Ascending aorta (tissue), 2 donors: Measurements from ENCODE around the gene ARAP3. TPM values are rescaled to one million over a fixed set of nuclear protein-coding genes. Genes with fewer than 3 reads are reported as not detected.
A peak's percentile ranks its signal among the peaks of the same experiment; 100 is the strongest.

Source experiments
- DNase-seq, 2 donors: peaks; one replicate each; pipeline ENCODE4 v3.0.0-alpha.2; 2019; ENCODE audit warnings: low spot score in 2 of 2
- H3K27ac ChIP-seq, 2 donors: fragments of 200-600 bp; sonication (generic); one replicate each; pipeline ENCODE4 v1.5.1; 2016 to 2017; ENCODE audit warnings: mild to moderate bottlenecking in 1 of 2
- H3K27me3 ChIP-seq: fragments of 200-600 bp; sonication (generic); one replicate; pipeline ENCODE4 v1.5.1; 2017
- H3K36me3 ChIP-seq, 2 donors: fragments of 200-600 bp; sonication (generic); one replicate each; pipeline ENCODE4 v1.5.1; 2016
- H3K4me1 ChIP-seq, 2 donors: fragments of 200-600 bp; sonication (generic); one replicate each; pipeline ENCODE4 v1.5.1; 2016 to 2017; ENCODE audit warnings: mild to moderate bottlenecking in 1 of 2
- H3K4me3 ChIP-seq, 2 donors: fragments of 200-600 bp; sonication (generic); one replicate each; pipeline ENCODE4 v1.5.1; 2016 to 2017; ENCODE audit warnings: mild to moderate bottlenecking in 1 of 2
- H3K9me3 ChIP-seq, 2 donors: fragments of 200-600 bp; sonication (generic); one replicate each; pipeline ENCODE4 v1.5.1; 2016
- intact Hi-C: fragments of 100-400 bp; cut with DNase I; formaldehyde crosslinking; loops from one replicate; pipeline ENCODE4 v1.15.1; 2023
- total RNA-seq: library from RNA; depleted of rRNA; stranded (reverse); fragments of >200 nt; gene quantifications from one replicate; pipeline ENCODE4 v1.1.0, GENCODE V29; 2016
- TF ChIP-seq, protein P1 (sequence below), 3 experiments: fragments of 200-600 bp in 2 of 3; fragments of 450-650 bp in 1 of 3; sonication (generic) in 2 of 3; IDR thresholded peaks; one replicate each; pipeline ENCODE4 v1.5.1; 2016 to 2019; ENCODE audit warnings: antibody characterized with exemption in 3 of 3, mild to moderate bottlenecking in 1 of 3, moderate library complexity in 1 of 3

The ARAP3 gene
- total RNA-seq, 1 donor from 2014 or later = 55.5 TPM

GRCh38 chr5:141651728-141652105 is 30.3 kb downstream of the ARAP3 start:
- no peak for DNase-seq
- H3K4me1 ChIP-seq = peaks cover 0 to 12% of the 10 kb centered on the region in 2 donors
- H3K27me3 ChIP-seq = no peaks in the 10 kb centered on the region
- peak overlapping the region; percentile 12 to 65 for H3K27ac ChIP-seq
- peak overlapping the region; percentile 76 to 85 for H3K4me3 ChIP-seq
- H3K36me3 ChIP-seq = peaks cover 5 to 27% of the 10 kb centered on the region in 2 donors
- TF ChIP-seq, protein P1, sequence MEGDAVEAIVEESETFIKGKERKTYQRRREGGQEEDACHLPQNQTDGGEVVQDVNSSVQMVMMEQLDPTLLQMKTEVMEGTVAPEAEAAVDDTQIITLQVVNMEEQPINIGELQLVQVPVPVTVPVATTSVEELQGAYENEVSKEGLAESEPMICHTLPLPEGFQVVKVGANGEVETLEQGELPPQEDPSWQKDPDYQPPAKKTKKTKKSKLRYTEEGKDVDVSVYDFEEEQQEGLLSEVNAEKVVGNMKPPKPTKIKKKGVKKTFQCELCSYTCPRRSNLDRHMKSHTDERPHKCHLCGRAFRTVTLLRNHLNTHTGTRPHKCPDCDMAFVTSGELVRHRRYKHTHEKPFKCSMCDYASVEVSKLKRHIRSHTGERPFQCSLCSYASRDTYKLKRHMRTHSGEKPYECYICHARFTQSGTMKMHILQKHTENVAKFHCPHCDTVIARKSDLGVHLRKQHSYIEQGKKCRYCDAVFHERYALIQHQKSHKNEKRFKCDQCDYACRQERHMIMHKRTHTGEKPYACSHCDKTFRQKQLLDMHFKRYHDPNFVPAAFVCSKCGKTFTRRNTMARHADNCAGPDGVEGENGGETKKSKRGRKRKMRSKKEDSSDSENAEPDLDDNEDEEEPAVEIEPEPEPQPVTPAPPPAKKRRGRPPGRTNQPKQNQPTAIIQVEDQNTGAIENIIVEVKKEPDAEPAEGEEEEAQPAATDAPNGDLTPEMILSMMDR (IDR thresholded peaks at IDR 0.05) = no peak
- H3K9me3 ChIP-seq = no peaks in the 10 kb centered on the region
- intact Hi-C loops = loop anchor here (2.0 kb wide), 1 partner anchor 15 kb away; the partner anchor contains the start of genes HDAC3 and RELL2

DNA sequence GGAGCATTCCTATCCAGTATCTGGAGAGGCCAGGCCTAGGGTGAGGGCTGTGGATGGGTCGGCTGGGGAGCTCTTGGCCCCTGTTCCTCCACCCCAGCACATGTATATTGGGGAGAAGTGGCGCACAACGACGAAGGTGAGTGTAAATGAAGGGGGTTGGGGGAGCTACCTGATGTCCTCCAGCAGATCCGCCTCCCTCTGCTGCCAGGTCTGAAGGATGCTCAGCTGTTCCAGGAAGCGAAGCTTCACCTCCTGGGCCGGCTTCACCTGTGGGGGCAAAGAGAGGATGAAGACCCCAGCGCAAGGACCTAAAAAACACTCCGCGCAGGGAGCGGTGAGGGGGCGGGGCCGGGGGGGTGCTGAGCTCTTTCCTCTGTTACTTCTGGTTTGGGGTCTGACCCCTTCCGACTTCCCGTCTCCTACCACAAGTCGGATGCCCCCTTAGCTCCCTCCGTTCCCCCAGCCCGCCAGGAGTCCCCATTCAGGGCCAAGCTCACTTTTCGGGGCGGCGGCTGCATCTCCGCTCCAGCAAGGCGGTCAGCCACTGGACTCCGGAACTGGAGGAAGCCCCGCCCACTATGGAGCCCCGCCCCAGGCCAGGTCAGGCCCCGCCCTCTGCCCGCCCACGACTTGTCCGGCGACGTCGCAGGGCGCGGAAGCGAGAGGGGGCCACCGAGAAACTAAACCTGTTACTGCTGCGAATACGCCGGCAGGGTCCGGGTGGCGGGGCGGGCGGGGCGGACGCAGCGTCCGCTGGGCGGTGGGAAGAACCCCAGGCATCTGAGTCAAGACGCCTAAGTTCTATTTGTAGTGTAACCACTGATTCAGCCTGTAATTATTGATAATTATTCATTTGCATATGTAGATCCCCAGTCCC is 30.9 kb downstream of the ARAP3 start, which contains the start of gene FCHSD1:
FCHSD1 (minus strand) TSS at position 568 of the 877 bp plus-strand sequence; CDS start at position 518, 50 bp downstream.
- peaks cover 0 to 12% of the 10 kb centered on the region in 2 donors for H3K4me1 ChIP-seq
- no peaks in the 10 kb centered on the region for H3K27me3 ChIP-seq
- H3K9me3 ChIP-seq = no peaks in the 10 kb centered on the region
- TF ChIP-seq, protein P1 (IDR thresholded peaks at IDR 0.05) = peak in 1 of 3 experiments; percentile 29
- peak; percentile 64 to 95 for DNase-seq
- H3K27ac ChIP-seq = peak within 1 kb of the TSS; percentile 12 to 65
- intact Hi-C loops = loop anchor here (2.0 kb wide), 1 partner anchor 14 kb away; the partner anchor contains the start of genes HDAC3 and RELL2
- H3K36me3 ChIP-seq = peaks cover 12 to 28% of the 10 kb centered on the region in 2 donors
- peak within 1 kb of the TSS; percentile 76 to 85 for H3K4me3 ChIP-seq

DNA sequence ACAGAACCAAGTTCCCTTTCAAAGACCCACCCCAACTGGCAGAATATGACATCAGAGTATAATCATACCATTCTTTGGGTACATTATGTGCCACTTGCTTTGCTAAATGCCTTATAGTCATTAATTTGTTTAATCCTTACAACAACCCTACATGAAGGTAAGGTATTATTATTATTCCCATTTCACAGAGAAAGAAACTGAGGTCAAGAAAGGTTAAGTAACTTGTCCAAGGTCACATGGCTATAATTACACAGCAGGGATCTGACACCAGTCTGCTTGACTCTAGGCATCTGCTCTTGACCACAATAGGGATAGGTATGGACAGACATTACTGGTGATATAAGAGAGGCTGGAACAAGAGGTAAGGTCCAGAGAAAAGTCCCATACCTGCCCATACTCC is 32.1 kb downstream of the ARAP3 start:
- Histone ChIP-seq H3K36me3 (peaks cover 21 to 32% of the 10 kb centered on the region in 2 donors), H3K9me3 (no peaks in the 10 kb centered on the region), H3K4me1 (peaks cover 0 to 12% of the 10 kb centered on the region in 2 donors), H3K4me3 (peak overlapping the region in 1 of 2 donors; percentile 85), H3K27me3 (no peaks in the 10 kb centered on the region), H3K27ac (no peak overlapping the region)
- TF ChIP-seq, protein P1 (IDR thresholded peaks at IDR 0.05) = no peak
- intact Hi-C loops = loop anchor here (2.0 kb wide), 1 partner anchor 13 kb away; the partner anchor contains the start of genes HDAC3 and RELL2
- no peak for DNase-seq

DNA sequence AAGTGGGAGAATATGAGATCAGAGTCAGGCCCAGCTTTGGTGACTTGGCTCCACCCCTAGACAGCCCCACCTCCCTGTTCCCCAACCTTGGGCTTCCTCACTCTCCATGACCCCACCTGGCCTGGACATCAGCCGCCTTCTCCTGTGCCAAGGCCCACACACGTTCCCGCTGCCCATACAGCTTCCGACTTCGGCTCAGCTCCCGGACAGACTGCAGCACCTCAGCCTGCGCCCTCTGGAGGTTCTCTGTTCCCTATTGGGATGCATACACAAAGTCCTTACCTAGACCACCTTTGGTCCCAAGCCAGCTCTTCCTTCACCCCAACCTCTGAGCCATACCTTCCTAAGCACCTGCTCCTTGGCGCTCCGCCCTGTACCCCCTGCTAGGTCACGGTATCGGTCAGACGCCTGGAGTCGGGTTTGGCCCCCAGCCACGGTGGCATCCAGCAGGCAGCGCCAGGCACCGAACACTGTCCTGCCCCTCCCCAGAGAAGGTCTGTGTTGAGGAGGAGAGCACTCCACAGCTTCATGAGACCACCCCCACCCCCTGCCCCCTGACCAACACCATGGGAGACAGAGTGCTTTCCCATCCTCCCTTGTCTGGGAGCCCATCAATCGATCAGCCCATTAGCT is 32.9 kb downstream of the ARAP3 start:
- intact Hi-C loops = no loop called here
- TF ChIP-seq, protein P1 (IDR thresholded peaks at IDR 0.05) = no peak
- Histone ChIP-seq H3K27ac (no peak overlapping the region), H3K36me3 (peaks cover 26 to 40% of the 10 kb centered on the region in 2 donors), H3K4me3 (no peak overlapping the region), H3K9me3 (no peaks in the 10 kb centered on the region), H3K4me1 (peaks cover 0 to 12% of the 10 kb centered on the region in 2 donors), H3K27me3 (no peaks in the 10 kb centered on the region)
- DNase-seq = peak in 1 of 2 donors; percentile 63

DNA sequence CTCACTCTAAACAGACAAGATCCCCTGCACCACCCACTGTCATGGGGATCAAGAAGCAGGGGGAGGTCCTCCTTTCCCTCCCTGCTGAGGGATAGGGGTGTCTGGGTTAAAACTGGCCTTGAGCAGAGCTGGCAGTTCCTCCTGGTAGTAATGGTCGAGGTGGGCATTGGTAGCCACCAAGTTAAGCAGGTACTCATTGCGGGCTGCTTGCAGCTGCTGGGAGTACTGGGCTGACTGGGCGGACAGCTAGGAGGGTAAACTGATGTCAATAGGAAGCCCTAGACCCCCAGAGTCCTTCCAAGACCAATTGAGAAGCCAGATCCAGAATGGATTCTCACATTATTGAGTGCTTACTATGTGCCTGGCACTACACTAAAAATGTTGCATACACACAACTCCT is 34.2 kb downstream of the ARAP3 start:
- intact Hi-C loops = no loop called here
- peaks cover 0 to 12% of the 10 kb centered on the region in 2 donors for H3K4me1 ChIP-seq
- H3K27me3 ChIP-seq = no peaks in the 10 kb centered on the region
- peaks cover 31 to 53% of the 10 kb centered on the region in 2 donors for H3K36me3 ChIP-seq
- peak in 1 of 2 donors; percentile 56 for DNase-seq
- H3K9me3 ChIP-seq = no peaks in the 10 kb centered on the region
- no peak overlapping the region for H3K27ac ChIP-seq
- TF ChIP-seq, protein P1 (IDR thresholded peaks at IDR 0.05) = no peak
- H3K4me3 ChIP-seq = no peak overlapping the region
